ENCODE data around the gene ZNHIT2. TPM values are rescaled to one million over a fixed set of nuclear protein-coding genes. Genes with fewer than 3 reads are reported as not detected.

ZNHIT2 gene
- total and polyA plus RNA-seq, 2 of the 13 experiments (the other 11 are each of a cell fraction or from before 2014, with no cell fraction given), result 1.1 to 6.5 TPM

DNA sequence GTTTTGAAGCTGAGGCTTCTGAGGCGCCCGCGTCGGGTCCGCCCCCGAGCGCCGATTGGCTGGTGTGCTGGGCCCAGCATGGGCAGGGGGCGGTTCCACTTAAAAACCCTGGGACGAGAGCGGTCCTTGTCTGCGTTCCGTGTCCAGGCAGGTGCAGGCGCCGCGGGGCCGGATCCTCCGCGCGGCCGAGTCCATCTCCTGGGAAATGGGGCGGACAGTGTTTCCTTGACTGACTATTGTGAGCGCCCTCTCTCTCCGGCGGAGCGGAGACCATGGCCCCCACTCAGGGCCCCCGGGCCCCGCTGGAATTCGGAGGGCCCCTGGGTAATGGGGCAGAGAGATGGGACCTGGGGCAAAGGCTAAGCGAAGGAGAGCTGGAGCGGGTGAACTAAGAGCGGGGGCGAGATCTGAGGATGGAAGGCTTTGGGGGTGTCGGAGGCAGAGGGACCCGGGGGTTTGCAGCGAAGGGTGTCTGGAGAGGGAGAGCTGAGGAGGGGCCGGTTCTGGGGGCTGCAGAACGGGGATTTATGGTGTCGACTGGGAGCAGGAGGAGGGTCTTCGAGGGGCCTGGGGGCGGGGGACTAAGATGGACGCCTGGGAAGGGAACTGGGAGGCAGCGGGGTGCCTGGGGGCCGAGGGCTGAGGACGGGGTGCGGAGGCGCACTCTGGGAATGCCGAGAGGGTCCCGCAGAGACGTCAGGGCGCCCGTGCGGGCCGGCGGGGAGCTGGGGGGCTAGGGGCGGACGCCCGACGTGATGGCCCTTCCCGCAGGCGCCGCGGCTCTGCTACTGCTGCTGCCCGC lies 5.6 kb downstream of the ZNHIT2 start, which contains the start of gene TM7SF2 (continued):
- TF ChIP-seq, protein P1, sequence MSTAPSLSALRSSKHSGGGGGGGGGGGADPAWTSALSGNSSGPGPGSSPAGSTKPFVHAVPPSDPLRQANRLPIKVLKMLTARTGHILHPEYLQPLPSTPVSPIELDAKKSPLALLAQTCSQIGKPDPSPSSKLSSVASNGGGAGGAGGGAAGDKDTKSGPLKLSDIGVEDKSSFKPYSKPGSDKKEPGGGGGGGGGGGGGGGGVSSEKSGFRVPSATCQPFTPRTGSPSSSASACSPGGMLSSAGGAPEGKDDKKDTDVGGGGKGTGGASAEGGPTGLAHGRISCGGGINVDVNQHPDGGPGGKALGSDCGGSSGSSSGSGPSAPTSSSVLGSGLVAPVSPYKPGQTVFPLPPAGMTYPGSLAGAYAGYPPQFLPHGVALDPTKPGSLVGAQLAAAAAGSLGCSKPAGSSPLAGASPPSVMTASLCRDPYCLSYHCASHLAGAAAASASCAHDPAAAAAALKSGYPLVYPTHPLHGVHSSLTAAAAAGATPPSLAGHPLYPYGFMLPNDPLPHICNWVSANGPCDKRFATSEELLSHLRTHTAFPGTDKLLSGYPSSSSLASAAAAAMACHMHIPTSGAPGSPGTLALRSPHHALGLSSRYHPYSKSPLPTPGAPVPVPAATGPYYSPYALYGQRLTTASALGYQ (CRISPR knock-in tag; IDR thresholded peaks at IDR 0.05), result no peak
- 0 out of 2 replicates have a peak, but pooled peaks have one; percentile 11 for TF ChIP-seq PHF20 (CRISPR knock-in tag; IDR thresholded peaks at IDR 0.05)
- TF ChIP-seq, protein P2, sequence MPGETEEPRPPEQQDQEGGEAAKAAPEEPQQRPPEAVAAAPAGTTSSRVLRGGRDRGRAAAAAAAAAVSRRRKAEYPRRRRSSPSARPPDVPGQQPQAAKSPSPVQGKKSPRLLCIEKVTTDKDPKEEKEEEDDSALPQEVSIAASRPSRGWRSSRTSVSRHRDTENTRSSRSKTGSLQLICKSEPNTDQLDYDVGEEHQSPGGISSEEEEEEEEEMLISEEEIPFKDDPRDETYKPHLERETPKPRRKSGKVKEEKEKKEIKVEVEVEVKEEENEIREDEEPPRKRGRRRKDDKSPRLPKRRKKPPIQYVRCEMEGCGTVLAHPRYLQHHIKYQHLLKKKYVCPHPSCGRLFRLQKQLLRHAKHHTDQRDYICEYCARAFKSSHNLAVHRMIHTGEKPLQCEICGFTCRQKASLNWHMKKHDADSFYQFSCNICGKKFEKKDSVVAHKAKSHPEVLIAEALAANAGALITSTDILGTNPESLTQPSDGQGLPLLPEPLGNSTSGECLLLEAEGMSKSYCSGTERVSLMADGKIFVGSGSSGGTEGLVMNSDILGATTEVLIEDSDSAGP (CRISPR knock-in tag; IDR thresholded peaks at IDR 0.05; ENCODE audit: borderline replicate concordance), result peak; percentile 53
- TF ChIP-seq FOXA1 (IDR thresholded peaks at IDR 0.05), result no peak
- no peak for TF ChIP-seq FOXA1 (CRISPR knock-in tag; IDR thresholded peaks at IDR 0.05)
- TF ChIP-seq STAT5B (CRISPR knock-in tag; IDR thresholded peaks at IDR 0.05), result no peak
- TF ChIP-seq, protein P3, sequence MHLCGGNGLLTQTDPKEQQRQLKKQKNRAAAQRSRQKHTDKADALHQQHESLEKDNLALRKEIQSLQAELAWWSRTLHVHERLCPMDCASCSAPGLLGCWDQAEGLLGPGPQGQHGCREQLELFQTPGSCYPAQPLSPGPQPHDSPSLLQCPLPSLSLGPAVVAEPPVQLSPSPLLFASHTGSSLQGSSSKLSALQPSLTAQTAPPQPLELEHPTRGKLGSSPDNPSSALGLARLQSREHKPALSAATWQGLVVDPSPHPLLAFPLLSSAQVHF (CRISPR knock-in tag; IDR thresholded peaks at IDR 0.05), result no peak
- no peak for TF ChIP-seq ZNF562 (CRISPR knock-in tag; IDR thresholded peaks at IDR 0.05; ENCODE audit: borderline replicate concordance)
- TF ChIP-seq SRY (CRISPR knock-in tag; IDR thresholded peaks at IDR 0.05), result no peak
- TF ChIP-seq, protein P4, sequence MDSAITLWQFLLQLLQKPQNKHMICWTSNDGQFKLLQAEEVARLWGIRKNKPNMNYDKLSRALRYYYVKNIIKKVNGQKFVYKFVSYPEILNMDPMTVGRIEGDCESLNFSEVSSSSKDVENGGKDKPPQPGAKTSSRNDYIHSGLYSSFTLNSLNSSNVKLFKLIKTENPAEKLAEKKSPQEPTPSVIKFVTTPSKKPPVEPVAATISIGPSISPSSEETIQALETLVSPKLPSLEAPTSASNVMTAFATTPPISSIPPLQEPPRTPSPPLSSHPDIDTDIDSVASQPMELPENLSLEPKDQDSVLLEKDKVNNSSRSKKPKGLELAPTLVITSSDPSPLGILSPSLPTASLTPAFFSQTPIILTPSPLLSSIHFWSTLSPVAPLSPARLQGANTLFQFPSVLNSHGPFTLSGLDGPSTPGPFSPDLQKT (CRISPR knock-in tag; IDR thresholded peaks at IDR 0.05; ENCODE audit: borderline replicate concordance), result 0 out of 2 replicates have a peak, but pooled peaks have one; percentile 46
- TF ChIP-seq PHF8 (CRISPR knock-in tag; IDR thresholded peaks at IDR 0.05), result peak; percentile 59; the same call in 1 of the 2 replicates
- TF ChIP-seq, protein P5, sequence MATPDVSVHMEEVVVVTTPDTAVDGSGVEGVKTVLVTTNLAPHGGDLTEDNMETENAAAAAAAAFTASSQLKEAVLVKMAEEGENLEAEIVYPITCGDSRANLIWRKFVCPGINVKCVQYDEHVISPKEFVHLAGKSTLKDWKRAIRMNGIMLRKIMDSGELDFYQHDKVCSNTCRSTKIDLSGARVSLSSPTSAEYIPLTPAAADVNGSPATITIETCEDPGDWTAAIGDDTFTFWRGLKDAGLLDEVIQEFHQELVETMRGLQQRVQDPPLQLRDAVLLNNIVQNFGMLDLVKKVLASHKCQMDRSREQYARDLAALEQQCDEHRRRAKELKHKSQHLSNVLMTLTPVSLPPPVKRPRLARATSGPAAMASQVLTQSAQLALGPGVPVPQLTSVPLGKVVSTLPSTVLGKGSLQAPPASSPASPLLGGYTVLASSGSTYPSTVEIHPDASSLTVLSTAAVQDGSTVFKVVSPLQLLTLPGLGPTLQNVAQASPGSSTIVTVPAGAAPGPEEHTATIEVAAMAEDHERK (CRISPR knock-in tag; IDR thresholded peaks at IDR 0.05; ENCODE audit: low read depth), result no peak
- TF ChIP-seq HHEX (CRISPR knock-in tag; IDR thresholded peaks at IDR 0.05), result no peak
- no peak for TF ChIP-seq TEAD2 (CRISPR knock-in tag; IDR thresholded peaks at IDR 0.05)
- peak; percentile 47 for TF ChIP-seq MED8 (CRISPR knock-in tag; IDR thresholded peaks at IDR 0.05; ENCODE audit: insufficient replicate concordance)
- TF ChIP-seq ZNF572 (CRISPR knock-in tag; IDR thresholded peaks at IDR 0.05), result no peak
- TF ChIP-seq, protein P6, sequence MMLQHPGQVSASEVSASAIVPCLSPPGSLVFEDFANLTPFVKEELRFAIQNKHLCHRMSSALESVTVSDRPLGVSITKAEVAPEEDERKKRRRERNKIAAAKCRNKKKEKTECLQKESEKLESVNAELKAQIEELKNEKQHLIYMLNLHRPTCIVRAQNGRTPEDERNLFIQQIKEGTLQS (CRISPR knock-in tag; IDR thresholded peaks at IDR 0.05), result no peak
- TF ChIP-seq, protein P7, sequence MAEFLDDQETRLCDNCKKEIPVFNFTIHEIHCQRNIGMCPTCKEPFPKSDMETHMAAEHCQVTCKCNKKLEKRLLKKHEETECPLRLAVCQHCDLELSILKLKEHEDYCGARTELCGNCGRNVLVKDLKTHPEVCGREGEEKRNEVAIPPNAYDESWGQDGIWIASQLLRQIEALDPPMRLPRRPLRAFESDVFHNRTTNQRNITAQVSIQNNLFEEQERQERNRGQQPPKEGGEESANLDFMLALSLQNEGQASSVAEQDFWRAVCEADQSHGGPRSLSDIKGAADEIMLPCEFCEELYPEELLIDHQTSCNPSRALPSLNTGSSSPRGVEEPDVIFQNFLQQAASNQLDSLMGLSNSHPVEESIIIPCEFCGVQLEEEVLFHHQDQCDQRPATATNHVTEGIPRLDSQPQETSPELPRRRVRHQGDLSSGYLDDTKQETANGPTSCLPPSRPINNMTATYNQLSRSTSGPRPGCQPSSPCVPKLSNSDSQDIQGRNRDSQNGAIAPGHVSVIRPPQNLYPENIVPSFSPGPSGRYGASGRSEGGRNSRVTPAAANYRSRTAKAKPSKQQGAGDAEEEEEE (CRISPR knock-in tag; IDR thresholded peaks at IDR 0.05; ENCODE audit: borderline replicate concordance), result no peak
- no peak for TF ChIP-seq EP300 (IDR thresholded peaks at IDR 0.05; ENCODE audit: low read depth in 2 of 2, low read length in 2 of 2)
- TF ChIP-seq EP300 (CRISPR knock-in tag; IDR thresholded peaks at IDR 0.05; ENCODE audit: borderline replicate concordance), result no peak
- TF ChIP-seq RAD21 (CRISPR knock-in tag; IDR thresholded peaks at IDR 0.05), result no peak
